GM18951 (cell line): ENCODE data around the gene MICAL2.

Experiments used
- POLR2A ChIP-seq: IDR thresholded peaks from 4 replicates; pipeline ENCODE4 v1.6.1; 2011; ENCODE audit warnings: mild to moderate bottlenecking; ENCODE audit not compliant: insufficient read length, insufficient read depth; ENCODE audit errors: extremely low read depth
- in situ Hi-C: fragments of 300-500 bp; cut with MboI; formaldehyde crosslinking; loops from one replicate; pipeline ENCODE4 v1.12.0; 2022; ENCODE audit warnings: low sequenced_read_pairs, mixed read lengths, inconsistent platforms; ENCODE audit not compliant: unreplicated experiment

Gene MICAL2

DNA sequence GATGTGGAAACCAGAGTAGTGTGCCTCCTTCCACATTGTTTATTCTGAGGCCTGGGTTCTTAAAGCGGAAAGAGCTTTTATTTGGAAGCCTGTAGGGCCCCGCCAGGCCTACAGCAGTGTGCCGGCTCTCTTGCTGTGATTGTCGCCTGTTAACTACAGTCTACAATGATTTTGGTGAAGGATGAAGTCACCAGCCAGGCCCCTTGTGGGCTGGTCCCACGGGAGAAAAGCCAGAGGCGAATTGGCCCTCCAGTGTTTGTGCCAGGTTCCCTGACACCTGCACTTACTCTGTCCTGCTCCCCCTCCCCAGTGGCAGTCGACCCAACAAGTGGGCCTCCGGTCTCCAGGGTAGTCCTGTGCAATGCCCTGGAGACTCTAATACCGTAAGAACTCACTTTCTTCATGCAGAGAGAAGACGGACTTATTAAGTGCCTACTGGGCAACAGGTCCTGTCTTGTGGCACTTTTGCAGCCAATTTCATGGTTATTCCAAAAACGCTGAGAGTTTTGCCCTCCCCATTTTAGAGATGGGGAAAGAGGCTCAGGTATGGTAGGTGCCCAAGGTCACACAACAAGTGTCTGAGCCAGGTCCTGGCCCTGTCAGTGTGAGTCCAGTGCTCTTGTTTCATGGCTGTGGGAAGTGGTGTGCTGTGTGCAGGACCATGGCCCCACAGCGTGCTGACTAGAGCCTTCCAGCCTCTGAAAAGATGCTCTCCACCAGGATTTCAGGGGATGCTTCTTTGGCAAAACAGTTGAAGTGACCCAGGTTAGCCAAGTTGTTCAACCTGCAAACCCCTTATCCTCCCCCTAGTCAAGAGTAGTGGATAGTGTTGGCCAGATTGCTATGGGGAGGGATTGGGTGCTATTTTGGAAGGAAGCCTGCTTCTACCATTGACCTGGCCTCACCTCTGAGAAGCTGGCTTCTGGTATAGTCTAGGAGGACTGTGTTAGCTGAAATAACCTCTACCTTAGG is 1.4 kb downstream of the MICAL2 start:
- in situ Hi-C loops = no loop called here
- no peak for TF ChIP-seq POLR2A

DNA sequence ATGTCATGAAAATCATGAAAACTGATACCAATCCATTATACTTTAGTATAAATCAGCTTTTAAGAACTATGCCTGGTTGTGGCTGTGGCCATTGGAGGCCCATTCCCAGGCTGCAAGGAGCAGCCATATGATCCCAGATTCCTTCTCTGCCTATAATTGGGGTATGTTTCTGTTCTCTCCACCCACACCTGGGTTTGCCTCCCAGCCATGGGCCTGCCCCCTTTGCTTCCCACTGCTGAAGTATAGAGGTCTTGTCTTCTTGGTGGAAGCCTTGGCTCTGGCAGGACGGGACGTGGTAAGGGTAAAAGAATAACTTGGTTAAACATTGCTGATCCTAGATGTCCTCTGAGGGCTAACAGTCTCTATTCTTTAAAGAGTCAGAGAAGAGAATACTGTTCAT is 2.4 kb downstream of the MICAL2 start:
- in situ Hi-C loops = no loop called here
- no peak for TF ChIP-seq POLR2A

DNA sequence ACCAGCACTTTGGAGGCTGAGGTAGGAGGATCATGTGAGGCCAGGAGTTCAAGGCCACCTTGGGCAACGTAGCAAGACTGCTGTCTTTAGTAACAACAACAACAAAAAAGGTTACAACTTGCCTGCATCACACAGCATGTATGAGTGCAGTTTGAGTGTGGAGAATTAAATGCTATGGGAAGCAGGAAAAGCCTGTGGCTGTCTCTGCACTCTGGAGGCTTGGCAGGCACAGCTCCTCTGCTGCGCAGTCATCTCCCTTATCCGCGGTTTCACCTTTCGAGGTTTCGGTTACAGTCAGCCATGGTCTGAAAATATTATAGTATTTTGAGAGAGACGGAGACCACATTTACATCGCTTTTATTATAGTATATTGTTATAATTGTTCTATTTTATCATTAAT is 2.9 kb downstream of the MICAL2 start:
- in situ Hi-C loops = no loop called here
- TF ChIP-seq POLR2A = no peak

DNA sequence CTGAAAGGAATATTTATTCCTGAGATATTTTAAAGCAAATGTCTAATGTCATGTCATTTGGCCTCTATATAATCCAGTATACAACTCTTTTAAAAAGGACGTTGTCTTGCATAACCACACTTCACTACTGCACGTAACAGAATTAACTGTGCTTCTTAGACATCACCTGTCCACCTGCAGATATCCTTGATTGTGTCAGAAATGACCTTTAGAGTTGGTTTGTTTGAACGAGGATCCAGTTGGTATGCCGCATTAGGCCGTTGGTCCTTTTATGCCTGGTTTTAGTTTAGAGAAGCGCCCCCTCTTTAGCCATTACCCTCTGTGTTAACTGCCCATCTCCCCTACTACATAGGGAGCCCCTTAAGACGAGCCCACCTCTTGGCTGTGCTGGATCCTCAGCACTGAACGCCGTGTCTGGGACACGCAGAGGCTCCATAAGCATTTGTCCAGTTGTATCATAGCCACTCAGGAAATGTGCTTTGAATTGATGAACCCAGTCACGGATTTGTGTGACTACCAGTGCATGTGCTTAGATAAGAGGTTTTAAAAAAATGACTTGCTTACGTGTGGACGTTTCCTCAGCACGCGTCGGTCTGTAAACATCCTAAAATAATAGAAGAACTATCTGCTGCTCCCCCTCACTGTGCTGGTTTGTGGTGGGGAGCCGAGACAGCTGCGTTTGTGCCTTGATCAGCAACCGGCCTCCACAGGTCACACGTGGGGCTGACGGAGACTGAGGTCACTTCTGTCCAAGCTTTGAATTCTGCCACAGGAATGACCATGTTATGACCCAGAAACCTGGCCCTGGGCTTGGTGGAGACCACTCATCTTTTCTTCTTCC is 4.0 kb downstream of the MICAL2 start:
- no peak for TF ChIP-seq POLR2A
- in situ Hi-C loops = no loop called here

DNA sequence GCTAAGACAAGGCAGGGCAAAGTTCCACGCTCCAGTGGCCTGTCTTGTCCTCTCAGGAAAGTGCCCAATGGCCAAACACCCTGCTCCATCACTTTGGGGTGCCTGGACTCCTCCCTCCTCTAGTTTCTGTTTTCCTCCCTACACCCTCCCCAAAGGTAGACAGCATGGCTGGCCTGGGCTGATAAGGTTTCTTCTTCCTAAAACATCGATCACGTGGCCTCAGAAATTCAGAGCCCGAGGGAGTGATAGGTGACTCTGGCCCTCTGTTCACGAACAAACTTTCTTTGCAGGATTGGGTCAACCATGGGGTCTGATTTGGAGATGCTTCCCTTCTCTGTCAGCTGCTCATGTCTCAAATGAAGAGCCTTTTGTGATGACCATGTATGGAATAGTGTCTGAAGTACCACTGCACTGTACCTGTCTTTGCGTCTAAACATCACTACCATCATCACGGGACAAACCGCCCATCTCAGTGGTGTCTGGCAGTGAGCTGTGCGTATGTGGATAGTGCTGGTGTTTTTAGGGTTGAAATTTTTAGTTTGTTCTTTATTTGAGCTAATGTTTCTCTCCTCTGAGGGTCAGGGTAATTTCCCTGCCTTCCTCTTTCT is 6.1 kb downstream of the MICAL2 start:
- in situ Hi-C loops = no loop called here
- TF ChIP-seq POLR2A = no peak

DNA sequence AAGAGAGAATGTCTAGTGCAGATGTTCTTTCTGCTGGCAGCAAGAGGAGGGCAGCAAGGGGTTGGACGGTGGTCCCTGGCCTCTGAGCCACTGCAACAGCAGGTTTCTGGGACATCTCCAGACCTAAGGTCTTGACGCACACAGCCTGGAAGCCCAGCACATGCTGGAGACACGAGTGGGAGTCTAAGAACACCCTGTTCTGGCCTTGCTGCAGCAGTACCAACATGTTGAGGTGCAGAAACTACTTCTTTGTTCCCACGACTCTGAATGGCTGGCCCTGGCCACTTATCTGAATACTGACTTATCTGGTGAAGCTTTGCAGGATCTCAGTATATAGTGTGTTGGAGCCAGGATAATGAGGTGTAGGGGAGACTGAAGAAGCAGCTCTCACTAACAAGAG is 6.8 kb downstream of the MICAL2 start:
- in situ Hi-C loops = no loop called here
- no peak for TF ChIP-seq POLR2A

DNA sequence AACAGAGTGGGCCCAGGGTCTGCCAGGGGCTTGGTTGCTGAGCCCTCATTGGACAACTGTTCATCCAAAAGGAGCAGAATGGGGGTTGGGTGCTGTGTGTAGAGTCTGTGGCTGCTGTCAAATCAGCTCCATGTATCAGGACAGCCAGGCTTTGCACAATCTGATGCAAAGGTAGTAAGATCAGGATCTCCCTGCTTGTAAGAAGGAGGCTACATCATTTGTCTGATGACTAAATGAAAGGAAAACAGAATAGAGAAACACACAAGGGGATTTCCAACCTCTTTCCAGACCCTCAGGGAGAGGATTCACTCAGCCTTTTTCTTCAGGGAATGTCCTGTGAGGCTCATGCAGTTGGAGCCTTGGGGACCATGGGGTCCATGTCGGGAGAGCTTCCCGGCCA is 7.2 kb downstream of the MICAL2 start:
- TF ChIP-seq POLR2A = no peak
- in situ Hi-C loops = no loop called here

DNA sequence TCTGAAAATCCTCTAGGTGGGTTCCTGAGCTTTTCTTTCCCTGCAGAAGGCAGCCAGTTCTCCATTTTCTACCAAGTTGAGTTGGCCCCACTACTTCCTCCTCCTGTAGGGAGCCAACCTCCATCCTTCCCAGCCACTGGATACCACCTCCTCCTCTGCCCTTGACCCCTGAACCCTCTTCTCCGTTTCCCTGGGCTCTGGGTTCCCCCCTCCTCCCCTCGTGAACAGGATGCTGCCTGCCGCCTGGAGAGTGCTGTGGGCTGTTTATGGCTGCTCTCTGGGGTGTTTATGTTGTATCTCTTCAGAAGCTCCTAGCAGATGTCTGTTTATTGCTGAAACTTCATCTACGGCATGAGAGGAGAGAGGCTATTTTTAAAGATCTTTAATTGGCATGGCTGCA is 8.6 kb downstream of the MICAL2 start:
- in situ Hi-C loops = no loop called here

DNA sequence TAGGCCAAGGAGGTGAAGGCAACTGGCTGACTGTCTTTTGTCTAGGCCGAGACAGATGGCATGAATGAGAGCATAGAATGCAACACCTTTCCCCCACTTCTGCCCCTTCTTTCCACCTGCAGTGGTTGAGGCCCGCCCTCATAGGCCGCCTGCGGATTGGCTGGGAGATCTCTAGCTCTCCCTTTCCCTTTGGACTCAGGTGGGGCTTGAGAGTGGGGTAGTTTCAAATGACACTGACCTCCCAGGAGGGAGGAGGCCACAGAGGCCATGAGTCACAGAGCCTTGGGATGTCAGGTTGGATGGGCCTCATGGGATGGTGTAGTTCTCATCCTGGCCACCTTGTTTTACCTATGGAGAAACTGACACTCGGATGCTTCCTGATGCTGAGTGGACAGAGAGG is 9.1 kb downstream of the MICAL2 start:
- no peak for TF ChIP-seq POLR2A
- in situ Hi-C loops = no loop called here

More for the DNA sequence above, 8.6 kb downstream of the MICAL2 start:
- no peak for TF ChIP-seq POLR2A

DNA sequence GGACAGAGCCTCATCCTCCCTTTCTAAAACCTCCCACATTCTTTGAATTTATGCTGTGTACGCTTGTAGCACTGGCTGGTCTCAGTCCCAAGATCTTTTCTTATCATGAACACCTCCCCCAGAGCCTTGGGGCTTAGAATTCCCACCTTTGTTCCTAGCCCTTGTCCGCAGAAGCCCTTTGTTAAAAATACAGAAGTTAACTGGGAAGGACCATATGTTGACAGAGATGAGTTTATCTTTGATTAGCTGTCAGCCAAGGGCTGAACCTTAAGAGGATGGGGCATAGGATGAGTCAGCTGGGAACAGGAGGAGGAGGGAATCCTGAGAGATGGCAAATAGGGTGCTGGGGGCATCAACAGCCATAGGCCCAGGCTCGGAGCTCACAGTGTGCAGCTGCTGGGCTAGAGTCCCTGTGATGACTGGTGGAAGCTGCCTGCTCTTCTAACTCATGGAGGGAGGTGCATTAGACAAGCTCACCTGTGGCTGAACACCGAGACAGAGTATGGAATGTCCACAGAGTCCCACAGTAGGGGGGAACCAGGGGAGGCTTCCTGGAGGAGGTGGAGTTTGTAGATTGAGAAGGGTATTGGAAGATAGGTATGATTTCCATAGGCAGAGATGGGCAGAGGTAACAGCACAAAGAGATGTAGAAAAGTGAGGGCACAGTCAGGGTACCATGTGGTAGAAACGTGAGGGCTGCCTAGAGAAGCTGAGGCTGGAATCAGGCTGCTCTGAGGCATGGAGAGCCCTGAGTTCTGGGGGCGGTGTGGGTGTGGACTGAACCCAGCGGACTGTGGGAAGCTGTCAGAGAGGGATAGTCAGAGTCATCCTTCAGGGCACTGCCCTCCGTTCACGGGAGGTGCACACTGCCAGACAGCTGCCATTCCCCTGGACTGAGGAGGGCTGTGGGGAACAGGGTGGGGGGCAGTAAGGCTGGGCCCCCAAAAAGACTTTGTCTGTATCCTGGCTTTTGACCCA is 9.9 kb downstream of the MICAL2 start:
- in situ Hi-C loops = no loop called here
- TF ChIP-seq POLR2A = no peak

DNA sequence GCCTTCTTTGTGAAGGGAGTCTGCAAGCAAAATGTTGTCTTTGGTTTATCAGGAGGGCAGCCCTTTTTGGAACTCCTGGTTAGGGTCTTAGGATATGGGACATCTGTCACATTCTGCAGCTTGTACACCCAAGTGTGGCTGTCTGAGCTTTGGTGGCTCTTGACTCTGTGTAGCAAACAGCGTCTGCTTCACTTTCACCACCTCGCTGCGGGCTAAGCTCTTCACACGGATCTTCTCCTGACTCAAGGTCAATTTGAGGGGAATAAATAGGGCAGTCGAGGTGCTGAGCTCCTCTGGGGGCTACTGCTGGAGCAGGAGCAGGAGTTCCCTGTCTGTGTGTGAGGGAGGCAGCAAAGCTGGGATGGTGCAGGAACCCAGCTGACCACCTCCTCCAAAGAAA is 10.6 kb downstream of the MICAL2 start:
- in situ Hi-C loops = no loop called here
- no peak for TF ChIP-seq POLR2A

DNA sequence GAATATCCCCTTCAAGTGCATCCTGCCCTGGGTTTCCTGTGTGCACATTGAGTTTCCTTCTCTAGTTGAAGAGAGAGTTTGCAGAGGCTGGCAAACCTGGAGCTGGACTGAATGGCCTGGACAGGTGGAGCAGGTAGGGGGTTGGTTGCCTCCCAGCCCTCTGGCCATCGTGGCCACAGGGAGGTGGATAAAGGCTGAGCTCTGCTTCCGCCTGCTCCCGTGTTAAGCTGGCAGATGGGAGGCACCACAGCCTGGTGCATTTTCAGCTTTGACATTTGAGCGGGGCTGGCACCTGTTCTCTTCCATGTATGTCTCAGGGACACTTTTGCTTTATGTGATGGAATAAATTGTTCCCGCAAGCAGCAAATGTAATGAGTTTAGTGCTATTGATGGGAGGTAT is 11.1 kb downstream of the MICAL2 start:
- in situ Hi-C loops = no loop called here
- no peak for TF ChIP-seq POLR2A

DNA sequence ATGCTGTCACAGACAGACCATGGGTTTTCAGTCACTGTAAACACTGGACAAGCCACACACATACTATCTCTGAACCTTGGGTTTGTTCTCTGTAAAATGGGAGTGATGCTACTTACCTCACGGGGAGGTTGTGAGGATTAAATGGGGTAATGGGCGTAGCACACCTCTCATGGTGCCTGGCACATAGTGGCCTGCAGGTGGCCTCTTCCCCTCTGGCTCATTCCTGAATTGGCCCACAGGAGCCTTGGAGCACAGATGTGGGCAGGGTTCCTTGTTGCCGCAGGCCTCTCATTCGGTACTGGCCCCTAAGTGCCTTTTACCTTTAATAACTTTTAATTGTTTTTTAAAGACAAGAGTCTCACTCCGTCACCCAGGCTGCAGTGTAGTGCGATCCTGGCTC is 11.7 kb downstream of the MICAL2 start:
- TF ChIP-seq POLR2A = no peak
- in situ Hi-C loops = no loop called here

DNA sequence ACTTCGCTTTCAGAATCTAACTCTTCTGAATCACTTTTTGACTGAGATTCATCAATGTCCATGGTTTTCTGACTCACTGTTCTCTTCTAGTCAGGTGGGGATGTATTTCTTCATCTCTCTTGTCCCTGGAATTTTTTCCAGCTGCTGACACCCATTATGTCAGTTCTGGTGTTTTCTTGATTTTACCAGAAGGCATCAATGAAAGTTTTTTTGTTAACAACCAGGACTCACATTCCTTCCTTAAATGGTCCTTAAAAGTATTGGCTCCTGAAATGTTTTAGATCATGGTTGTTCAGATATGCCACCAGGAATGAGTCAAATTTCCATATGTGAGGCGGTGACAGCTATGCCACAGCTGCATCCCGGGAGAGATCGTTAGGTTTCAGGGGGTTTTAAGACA is 12.9 kb downstream of the MICAL2 start:
- in situ Hi-C loops = no loop called here
- no peak for TF ChIP-seq POLR2A
